Duodenal mucosa (tissue), 2 donors: ENCODE results near the gene LYPD6.

Experiments used
- H3K27ac ChIP-seq: one replicate; pipeline ENCODE4 v1.7.0; 2013; ENCODE audit warnings: low read depth, low read length
- H3K27me3 ChIP-seq, 2 donors: one replicate each; pipeline ENCODE4 v1.7.0; 2013; ENCODE audit warnings: low read length in 2 of 2, control low read depth in 1 of 2; ENCODE audit not compliant: insufficient read depth in 2 of 2, control insufficient read depth in 1 of 2
- H3K36me3 ChIP-seq, 2 donors: one replicate each; pipeline ENCODE4 v1.7.0; 2013; ENCODE audit warnings: low read length in 2 of 2, control low read depth in 1 of 2; ENCODE audit not compliant: insufficient read depth in 2 of 2, control insufficient read depth in 1 of 2
- H3K4me1 ChIP-seq, 2 donors: one replicate each; pipeline ENCODE4 v1.7.0; 2013; ENCODE audit warnings: low read length in 2 of 2, control low read depth in 1 of 2; ENCODE audit not compliant: insufficient read depth in 2 of 2, control insufficient read depth in 1 of 2
- H3K4me3 ChIP-seq, 2 donors: one replicate each; pipeline ENCODE4 v1.7.0; 2013; ENCODE audit warnings: low read length in 2 of 2, low read depth in 1 of 2
- H3K9ac ChIP-seq, 2 donors: one replicate each; pipeline ENCODE4 v1.7.0; 2013; ENCODE audit warnings: low read length in 2 of 2, low read depth in 1 of 2
- H3K9me3 ChIP-seq, 2 donors: one replicate each; pipeline ENCODE4 v1.7.0; 2013; ENCODE audit warnings: low read length in 2 of 2, control low read depth in 1 of 2; ENCODE audit not compliant: control insufficient read depth in 1 of 2

LYPD6 gene

DNA sequence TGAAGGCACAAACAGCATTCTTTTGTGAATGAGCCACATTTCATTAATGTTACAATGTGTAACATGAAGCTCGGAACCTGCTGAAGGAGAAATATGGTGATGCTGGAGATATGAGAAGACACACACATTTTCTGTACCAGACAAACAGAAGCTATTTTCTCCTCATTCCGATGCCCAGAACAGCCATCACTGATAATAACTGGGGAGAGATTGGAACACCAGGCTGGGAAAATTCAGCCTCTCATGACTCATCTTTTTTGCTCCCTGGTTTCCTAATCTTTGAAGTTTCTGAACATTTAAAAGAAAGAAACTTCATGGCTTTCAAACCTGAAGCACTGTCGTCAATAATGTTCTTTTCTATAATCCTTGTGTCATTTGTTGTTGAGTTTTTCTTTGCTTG, 110.9 kb downstream of the LYPD6 start:
- H3K9ac ChIP-seq, result no peak overlapping the region
- H3K4me1 ChIP-seq, result no peaks in the 10 kb centered on the region

DNA sequence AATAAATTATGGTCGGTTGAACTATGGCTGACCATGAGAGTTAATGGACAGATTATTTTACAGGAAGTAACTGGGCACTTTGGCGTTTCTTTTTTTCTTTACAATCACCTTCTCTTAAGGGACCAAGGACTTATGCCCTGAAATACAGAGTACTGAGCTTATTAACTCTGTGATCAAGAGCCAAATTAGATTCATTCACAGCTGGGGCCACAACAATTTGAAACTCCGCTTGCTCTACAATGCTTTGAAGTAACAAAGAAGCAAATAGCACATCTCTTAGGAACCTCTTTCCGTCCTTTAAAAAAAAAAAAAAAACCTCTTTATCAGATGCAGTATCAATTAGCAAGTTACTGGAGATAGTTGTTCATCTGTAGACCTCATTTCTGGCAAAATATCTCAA, 112.0 kb downstream of the LYPD6 start:
- Histone ChIP-seq H3K36me3 (no peaks in the 10 kb centered on the region), H3K4me1 (no peaks in the 10 kb centered on the region), H3K27ac (no peak overlapping the region), H3K27me3 (no peaks in the 10 kb centered on the region), H3K9me3 (no peaks in the 10 kb centered on the region), H3K9ac (no peak overlapping the region), H3K4me3 (no peak overlapping the region)

More for the DNA sequence above, 110.9 kb downstream of the LYPD6 start:
- Histone ChIP-seq H3K27ac (no peak overlapping the region), H3K27me3 (no peaks in the 10 kb centered on the region), H3K9me3 (no peaks in the 10 kb centered on the region), H3K4me3 (no peak overlapping the region), H3K36me3 (no peaks in the 10 kb centered on the region)

DNA sequence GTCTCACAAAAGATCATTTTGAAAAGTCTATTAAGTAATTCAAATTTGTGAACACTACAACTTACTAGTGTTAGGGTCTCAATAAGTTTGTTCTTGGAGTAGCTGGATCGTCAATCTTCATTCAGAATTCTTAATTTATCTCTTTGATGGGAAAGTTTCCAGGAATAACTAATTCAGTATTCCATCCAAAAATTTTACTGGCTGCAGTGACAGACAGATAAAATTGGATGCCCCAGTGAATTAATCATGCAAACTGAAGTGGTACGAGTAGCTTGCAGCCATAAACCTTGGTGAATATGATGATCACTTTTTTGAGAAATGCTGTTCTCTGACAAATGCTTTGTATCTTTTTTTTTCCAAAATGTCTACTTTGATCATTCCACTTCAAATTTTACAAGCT, 112.8 kb downstream of the LYPD6 start:
- Histone ChIP-seq H3K4me3 (no peak overlapping the region), H3K27ac (no peak overlapping the region), H3K4me1 (no peaks in the 10 kb centered on the region), H3K36me3 (no peaks in the 10 kb centered on the region), H3K9me3 (no peaks in the 10 kb centered on the region), H3K27me3 (no peaks in the 10 kb centered on the region), H3K9ac (no peak overlapping the region)

DNA sequence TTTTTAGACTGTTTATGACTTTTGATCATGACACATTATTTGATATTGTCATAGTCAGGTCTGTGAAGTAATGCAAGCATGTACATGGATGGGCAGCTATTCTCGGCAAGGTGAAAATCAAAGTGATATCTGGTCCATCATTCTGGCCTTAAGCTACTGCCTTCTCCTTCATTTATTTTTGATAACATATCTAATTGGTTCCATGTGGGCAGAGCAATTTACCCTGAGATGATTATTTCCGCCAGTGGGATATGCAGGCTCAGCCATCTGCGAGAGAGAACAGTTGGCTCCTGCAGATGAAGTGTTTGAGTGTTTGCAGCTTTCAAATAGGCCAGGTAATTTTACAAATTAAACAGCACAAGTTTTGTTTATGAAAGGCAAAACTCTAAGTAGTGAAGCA, 116.4 kb downstream of the LYPD6 start:
- Histone ChIP-seq H3K36me3 (no peaks in the 10 kb centered on the region), H3K4me3 (no peak overlapping the region), H3K4me1 (no peaks in the 10 kb centered on the region), H3K27me3 (no peaks in the 10 kb centered on the region), H3K9ac (no peak overlapping the region), H3K9me3 (no peaks in the 10 kb centered on the region), H3K27ac (no peak overlapping the region)

DNA sequence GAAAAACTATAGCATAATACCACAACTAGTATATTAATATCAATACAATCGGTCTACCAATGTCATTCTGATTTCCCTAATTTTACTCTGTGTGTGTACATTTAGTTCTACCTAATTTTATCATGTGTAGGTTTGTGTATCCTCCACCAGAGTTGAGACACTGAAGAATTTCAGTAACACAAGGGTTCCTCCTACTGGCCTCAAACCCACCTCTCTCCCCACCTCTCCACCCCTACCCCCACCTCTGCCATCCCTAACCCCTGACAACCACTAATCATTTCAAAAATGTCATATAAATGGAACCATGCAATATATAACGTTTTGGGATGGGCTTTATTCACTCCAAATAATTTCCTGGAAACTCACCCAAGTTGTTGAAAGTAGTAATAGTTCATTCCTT, 117.9 kb downstream of the LYPD6 start:
- H3K4me1 ChIP-seq, result no peaks in the 10 kb centered on the region
- no peak overlapping the region for H3K9ac ChIP-seq
- no peak overlapping the region for H3K4me3 ChIP-seq
- H3K27ac ChIP-seq, result no peak overlapping the region
- no peaks in the 10 kb centered on the region for H3K36me3 ChIP-seq
- H3K27me3 ChIP-seq, result no peaks in the 10 kb centered on the region
- no peaks in the 10 kb centered on the region for H3K9me3 ChIP-seq

DNA sequence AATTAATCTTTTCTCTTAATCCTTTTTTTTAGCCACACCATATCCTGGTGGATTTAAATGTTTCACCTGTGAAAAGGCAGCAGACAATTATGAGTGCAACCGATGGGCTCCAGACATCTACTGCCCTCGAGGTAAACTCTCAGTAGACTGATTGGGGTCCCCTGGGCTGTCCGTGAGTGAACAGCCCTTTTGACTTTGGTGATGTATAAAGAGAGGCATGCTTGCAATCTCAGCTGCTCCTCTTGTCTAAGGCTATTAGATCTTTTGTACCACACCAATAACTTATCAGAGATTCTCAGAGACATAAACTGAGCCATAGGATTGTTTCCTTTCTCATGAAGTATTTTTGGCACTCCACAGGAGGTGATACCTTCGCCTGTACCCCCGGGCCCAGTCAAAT, 118.6 kb downstream of the LYPD6 start:
- H3K9ac ChIP-seq, result no peak overlapping the region
- no peak overlapping the region for H3K4me3 ChIP-seq
- no peaks in the 10 kb centered on the region for H3K36me3 ChIP-seq
- H3K9me3 ChIP-seq, result no peaks in the 10 kb centered on the region
- H3K4me1 ChIP-seq, result no peaks in the 10 kb centered on the region
- no peaks in the 10 kb centered on the region for H3K27me3 ChIP-seq
- no peak overlapping the region for H3K27ac ChIP-seq

DNA sequence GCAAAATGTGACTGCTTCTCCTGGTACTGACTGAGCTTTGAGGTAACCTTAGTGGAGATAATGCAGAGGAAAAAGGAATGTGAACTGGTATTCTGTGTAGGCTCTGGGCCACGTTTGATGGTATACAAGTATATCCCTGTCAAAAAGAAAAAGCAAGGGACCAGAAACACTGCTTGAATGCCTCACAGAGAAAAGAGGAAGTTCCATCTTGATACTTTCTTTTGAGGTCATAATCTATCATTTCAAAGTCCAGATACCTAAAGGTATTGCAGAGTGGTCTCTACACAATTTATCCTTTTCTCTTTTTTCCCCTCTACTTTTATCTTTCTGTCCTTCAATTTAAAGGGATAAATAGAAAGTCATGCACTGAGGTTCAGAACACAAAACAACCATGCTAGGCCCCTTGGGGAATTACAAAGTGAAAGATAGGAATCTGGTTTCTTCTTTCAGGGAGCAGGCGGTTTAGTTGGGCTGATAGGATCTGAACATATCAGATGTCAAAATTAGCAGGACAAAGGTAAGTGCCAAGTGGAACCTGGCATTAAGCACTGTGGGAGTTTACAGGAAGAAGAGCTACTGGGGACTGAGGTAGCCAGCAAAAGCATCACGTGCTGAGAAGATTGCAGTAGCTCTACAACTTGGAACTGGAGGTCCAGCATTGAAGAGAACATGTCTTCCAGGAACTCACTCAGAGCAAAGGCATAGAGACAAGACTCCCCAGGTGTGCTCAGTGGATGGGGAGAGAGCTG, 121.2 kb downstream of the LYPD6 start:
- Histone ChIP-seq H3K9ac (no peak overlapping the region), H3K4me1 (no peaks in the 10 kb centered on the region), H3K27ac (no peak overlapping the region), H3K36me3 (no peaks in the 10 kb centered on the region), H3K9me3 (no peaks in the 10 kb centered on the region), H3K4me3 (no peak overlapping the region), H3K27me3 (no peaks in the 10 kb centered on the region)

DNA sequence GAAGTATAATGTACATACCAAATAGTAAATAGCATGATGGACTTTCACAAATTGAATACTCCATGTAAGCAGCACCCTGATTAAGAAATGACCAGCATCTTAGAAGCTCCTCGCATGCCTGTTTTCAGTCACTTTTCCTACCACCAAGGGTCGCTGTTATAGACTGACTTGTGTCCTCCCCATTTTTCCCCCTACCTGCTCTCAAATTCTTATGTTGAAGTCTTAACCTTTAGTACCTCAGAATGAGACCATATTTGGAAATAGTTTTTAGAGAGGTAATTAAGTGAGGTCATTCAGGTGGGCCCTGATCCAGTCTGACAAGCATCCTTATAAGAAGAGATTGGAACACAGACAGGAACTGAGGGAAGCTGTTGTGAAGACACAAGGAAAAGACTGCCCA, 125.9 kb downstream of the LYPD6 start:
- Histone ChIP-seq H3K9me3 (peaks cover 0 to 3% of the 10 kb centered on the region in 2 donors), H3K36me3 (no peaks in the 10 kb centered on the region)

DNA sequence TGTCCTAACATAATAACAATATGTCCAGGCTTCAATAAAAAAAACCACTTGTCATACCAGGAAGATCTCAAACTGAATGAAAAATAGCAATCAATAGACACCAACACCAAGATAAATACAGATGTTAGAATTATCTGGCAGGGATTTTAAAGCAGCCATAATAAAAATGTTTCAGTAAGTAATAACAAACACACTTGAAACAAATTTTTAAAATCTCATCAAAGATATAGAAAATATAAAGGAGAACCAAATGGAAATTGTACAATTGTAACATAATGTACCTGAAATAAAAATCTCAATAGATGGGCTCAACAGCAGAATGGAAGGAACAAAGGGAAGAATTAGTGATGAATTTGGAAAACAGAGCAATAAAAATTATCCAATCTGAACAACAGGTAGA, 128.1 kb downstream of the LYPD6 start:
- Histone ChIP-seq H3K9me3 (peaks cover 0 to 8% of the 10 kb centered on the region in 2 donors), H3K27me3 (no peaks in the 10 kb centered on the region), H3K36me3 (no peaks in the 10 kb centered on the region), H3K27ac (no peak overlapping the region), H3K4me3 (no peak overlapping the region), H3K9ac (no peak overlapping the region), H3K4me1 (no peaks in the 10 kb centered on the region)

More for the DNA sequence above, 125.9 kb downstream of the LYPD6 start:
- H3K4me1 ChIP-seq, result no peaks in the 10 kb centered on the region
- H3K9ac ChIP-seq, result no peak overlapping the region
- H3K27me3 ChIP-seq, result no peaks in the 10 kb centered on the region
- H3K27ac ChIP-seq, result no peak overlapping the region
- no peak overlapping the region for H3K4me3 ChIP-seq

DNA sequence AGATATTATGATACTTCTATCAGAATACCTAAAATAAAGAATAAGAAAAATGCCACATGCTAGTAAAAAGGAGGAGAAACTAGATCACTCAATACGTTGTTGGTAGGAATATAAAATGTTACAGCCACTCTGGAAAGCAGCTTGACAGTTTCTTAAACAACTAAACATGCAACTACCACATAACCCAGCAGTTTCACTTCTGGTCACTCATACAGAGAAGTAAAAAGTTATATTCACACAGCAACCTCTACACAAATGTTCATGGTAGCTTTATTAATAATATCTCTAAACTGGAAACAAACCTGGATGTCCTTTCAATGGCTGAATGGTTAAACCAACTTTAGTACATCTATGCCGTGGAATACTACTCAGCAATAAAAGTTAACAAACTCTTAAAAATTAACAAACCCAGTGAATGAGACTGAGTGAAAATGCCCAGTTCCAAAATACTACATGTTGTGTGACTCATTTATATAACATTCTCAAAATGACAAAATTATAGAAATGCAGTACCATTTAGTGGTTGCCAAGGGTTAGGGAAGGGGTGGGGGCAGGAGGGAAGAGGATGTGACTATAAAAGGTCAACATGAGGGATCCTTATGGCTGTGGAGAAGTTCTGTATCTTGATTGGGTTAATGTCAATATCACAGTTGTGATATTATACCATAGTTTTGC, 133.1 kb downstream of the LYPD6 start:
- H3K4me3 ChIP-seq, result no peak overlapping the region
- no peak overlapping the region for H3K9ac ChIP-seq
- no peaks in the 10 kb centered on the region for H3K27me3 ChIP-seq

More for the DNA sequence above, 133.1 kb downstream of the LYPD6 start:
- Histone ChIP-seq H3K27ac (no peak overlapping the region), H3K9me3 (peaks cover 0 to 8% of the 10 kb centered on the region in 2 donors), H3K36me3 (no peaks in the 10 kb centered on the region), H3K4me1 (no peaks in the 10 kb centered on the region)
